NK-92 (cell line): ENCODE measurements around the gene PHTF2.

Source experiments
- DNase-seq: peaks from one replicate; lab custom pipeline; 2025; ENCODE audit not compliant: unreplicated experiment; lab: John Stamatoyannopoulos, UW

PHTF2 gene

DNA sequence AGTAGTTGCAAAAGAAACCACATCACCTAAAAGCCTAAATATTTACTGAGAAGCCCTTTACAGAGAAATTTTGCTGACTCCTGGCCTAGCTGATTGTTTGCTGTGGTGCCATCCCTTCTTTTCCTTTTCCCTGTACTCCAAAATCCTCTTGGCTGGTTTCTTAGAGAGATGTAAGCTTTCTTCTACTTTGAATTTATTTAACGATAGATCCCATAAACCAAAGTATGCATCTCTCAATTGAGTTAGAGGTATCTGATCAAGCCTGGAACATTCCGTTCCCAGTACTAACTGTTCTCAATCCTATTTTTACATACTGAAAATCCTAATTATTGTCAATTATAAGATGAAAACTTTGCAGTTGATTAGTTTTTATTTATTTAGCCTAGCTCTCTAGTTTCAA, 6.6 kb upstream of the PHTF2 start:
- DNase-seq, result no peak

- no peak for DNase-seq
Observed at GRCh38 chr7:77794000-77794399, 4.6 kb upstream of the PHTF2 start.

DNA sequence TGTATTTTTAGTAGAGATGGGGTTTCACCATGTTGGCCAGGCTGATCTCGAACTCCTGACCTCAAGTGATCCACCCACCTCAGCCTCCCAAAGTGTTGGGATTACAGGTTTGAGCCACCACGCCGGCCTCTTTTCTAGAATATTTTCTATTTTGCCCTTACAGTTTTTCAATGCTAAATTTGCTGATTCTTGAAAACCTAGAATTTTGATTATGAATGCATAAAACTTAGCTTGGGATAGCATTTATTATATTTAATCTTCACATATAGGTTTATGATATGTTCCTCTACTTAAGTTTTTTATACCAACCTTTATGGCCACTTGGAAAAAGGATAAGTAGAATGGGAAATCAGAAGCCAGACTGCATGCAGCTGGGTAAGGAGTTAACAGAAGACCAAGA, 2.5 kb upstream of the PHTF2 start:
- no peak for DNase-seq

- no peak for DNase-seq
Observed at GRCh38 chr7:77796960-77797359, 1.6 kb upstream of the PHTF2 start.

GRCh38 chr7:77797734-77798393, 709 bp upstream of the PHTF2 start:
- DNase-seq, result no peak

GRCh38 chr7:77799078-77799964, 748 bp downstream of the PHTF2 start:
- no peak for DNase-seq

- no peak for DNase-seq
Observed at GRCh38 chr7:77800158-77800557, 1.6 kb downstream of the PHTF2 start.

- DNase-seq, result no peak
Observed at GRCh38 chr7:77800730-77801129, 2.2 kb downstream of the PHTF2 start.

GRCh38 chr7:77802557-77803405, 4.2 kb downstream of the PHTF2 start:
- no peak for DNase-seq

DNA sequence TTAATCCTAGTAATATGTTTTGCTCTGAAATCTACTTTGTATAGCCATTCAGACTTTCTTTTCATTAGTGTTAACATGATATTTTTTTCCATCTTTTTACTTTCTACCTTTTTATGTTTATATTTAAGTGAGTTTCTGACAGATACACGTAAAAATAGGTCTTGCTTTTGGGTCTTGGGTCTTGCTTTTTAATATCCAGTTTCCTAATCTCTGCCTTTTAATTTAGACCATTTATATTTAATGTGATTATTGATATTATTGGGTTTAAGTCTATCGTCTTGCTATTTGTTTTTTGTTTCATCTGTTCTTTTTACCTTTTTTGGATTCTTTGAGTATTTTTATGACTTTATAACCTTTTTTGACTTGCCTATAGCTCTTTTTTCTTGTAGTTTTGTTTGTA, 7.9 kb downstream of the PHTF2 start:
- no peak for DNase-seq

- no peak for DNase-seq
Observed at GRCh38 chr7:77808517-77808916, 9.9 kb downstream of the PHTF2 start.

DNA sequence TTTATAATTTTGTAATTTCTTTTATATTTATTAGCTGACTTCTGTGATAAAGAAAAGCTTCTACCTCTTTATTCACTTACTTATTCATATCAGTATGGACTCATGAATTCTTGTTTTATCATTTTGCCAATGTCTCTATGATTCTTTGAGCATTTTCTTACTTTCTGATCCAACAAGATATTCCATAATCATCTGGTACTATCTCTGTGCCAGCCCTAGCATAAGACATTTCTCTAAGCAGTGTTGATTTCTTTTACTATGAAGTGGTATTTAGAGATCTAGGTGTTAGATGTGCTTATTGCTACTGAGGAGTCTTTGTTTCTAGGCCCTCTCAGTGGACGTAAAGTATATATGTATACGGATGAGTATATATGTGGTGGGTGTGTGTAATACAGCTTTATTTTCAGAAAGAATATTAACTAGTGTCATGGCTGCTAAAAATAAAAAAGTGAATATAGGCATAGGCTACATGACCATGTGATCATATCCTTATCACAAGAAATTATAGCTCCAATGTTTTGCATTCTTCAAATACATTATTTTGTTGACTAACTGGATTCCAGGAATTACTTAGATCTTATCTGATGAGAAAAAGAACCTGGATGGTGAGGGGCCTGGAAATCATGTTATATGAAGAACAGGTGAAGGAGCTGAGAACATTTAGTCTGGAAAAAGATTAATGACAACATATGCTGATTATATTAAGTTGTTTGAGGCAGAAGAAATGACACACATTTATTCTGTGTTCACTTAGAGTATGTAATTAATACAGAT, 13.1 kb downstream of the PHTF2 start:
- DNase-seq, result no peak

GRCh38 chr7:77812290-77812685, 13.7 kb downstream of the PHTF2 start:
- no peak for DNase-seq

DNA sequence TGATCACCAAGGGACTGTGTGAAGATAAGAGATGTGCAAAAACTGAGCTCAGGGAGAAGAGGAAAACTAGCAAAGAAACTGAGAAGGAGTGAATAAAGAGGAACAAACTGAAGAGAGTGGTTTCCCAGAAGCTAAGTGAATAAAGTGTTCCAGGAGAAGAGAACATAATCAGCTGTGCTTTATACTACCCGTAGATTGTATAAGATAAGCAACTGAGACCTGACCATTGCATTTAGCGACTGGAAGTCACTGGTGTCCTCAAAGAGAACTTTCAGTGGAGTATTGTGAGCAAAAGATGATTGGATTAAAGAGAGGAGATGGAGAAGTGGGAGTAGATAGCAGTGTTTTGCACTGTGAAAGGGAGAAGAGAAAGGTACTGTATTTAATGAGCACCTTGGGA, 14.6 kb downstream of the PHTF2 start:
- no peak for DNase-seq

DNA sequence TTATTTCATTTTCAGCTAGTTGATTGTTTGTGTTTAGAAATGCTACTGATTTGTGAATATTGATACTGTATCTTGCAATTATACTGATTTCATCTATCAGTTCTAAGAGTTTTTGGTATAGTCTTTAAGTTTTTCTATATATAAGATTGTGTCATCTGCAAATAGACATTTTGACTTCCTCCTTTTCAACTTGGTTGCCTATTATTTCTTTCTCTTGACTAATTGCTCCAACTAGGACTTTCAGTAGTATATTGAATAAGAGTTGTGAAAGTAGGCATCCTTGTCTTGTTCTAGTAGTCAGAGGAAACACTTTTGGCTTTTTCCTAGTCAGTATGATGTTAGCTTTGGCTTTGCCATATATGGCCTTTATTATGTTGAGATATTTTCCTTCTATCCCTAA, 20.4 kb downstream of the PHTF2 start:
- DNase-seq, result no peak

DNA sequence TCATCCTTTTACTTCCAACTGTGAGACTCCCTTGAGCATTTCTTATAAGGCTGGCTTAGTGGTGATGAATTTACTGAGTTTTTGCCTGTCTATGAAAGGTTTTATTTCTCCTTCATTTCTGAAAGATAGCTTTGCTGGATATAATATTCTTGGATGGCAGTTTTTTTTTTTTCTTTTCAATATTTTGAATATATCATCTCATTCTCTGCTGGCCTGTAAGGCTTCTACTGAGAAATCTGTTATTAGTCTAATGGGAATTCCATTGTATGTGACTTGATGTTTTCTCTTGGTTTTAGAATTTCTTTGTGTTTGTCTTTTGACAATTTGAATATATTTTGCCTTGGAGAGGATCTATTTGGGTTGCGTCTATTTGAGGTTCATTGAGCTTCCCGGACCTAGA, 22.4 kb downstream of the PHTF2 start:
- no peak for DNase-seq

- no peak for DNase-seq
Observed at GRCh38 chr7:77822269-77822668, 23.7 kb downstream of the PHTF2 start.

GRCh38 chr7:77823787-77824186, 25.2 kb downstream of the PHTF2 start:
- DNase-seq, result no peak

DNA sequence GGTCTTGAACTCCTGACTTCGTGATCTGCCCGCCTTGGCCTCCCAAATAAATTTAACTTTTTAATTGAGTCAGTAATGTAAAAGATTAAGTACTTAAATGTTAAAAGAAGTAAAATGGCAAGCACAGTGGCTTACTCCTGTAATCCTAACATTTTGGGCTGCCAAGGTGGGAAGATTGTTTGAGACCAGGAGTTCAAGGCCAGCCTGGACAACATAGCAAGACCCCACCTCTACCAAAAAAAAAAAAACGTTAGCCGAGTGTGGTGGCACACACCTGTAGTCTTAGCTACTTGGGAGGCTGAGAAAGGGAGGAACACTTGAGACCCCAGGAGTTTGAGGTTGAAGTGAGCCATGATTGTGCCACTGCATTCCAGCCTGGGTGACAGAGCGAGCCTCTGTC, 26.1 kb downstream of the PHTF2 start:
- no peak for DNase-seq

DNA sequence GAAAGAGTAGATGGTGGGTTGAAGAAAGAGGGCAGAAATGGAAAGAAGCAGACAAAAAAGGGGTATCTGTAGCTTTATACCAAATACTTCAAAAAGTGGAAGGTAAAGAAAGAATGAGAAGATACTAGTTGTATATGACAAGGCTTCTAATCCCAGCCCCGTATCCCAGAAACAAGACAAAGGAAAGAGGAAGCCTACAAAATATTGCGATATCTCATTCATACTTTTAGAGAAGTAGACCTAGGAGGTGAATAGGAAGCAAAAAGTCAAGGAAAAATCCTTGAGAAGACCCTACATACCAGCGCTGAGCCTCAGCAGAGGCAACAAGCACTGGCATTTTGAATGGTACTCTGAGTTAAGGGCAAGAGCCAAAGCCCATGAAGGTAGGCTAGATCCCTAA, 26.6 kb downstream of the PHTF2 start:
- no peak for DNase-seq

DNA sequence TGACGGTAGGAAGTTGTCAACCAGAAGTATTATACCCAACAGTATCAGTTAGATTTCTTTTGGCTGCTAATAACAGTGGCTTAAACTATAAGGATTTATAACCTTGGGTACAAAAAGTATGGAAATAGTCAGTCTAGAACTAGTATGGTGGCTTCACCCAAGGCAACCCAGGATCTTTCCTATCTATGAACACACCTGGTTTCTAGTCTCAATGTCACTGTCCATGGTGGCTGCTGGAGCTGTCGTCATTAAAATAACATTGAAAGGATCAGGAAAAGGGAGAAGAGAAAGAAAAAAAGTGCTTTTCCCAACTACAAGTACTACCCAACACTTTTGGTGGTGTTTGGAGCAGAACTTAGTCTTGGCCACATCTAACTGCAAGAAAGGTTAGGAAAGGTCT, 27.7 kb downstream of the PHTF2 start:
- no peak for DNase-seq
